Activated T-helper 1 cell treated with anti-CD3 and anti-CD28 coated beads, Interleukin-2, amount 50 U/mL, for 16 hours (primary cell): ENCODE measurements around the gene DCT.
"Not testable (repeated sequence)": the region's sequence is repeated elsewhere in the genome, so short reads cannot be mapped to it uniquely, and the experiment has no call there.

Source experiments
- DNase-seq, 2 donors: peaks; one replicate each; pipeline ENCODE4 v3.0.0-alpha.2; 2020; ENCODE audit warnings: low read depth in 1 of 2, low spot score in 1 of 2

The DCT gene

GRCh38 chr13:94479616-94480015 is at the start of gene DCT:
Gene DCT (minus strand): TSS chr13:94479682. CDS start chr13:94479255, 427 bp downstream.
- DNase-seq = no peak

GRCh38 chr13:94526956-94527355 is 47.5 kb upstream of the DCT start:
- not testable (repeated sequence) for DNase-seq

- no peak for DNase-seq
Observed at GRCh38 chr13:94525781-94526180, 46.3 kb upstream of the DCT start.

GRCh38 chr13:94524407-94524806 is 44.9 kb upstream of the DCT start:
- no peak for DNase-seq

- DNase-seq = no peak
Observed at GRCh38 chr13:94520001-94520400, 40.5 kb upstream of the DCT start.

- no peak for DNase-seq
Observed at GRCh38 chr13:94516456-94516855, 37.0 kb upstream of the DCT start.

- DNase-seq = no peak
Observed at GRCh38 chr13:94515911-94516310, 36.4 kb upstream of the DCT start.

GRCh38 chr13:94515374-94515773 is 35.9 kb upstream of the DCT start:
- no peak for DNase-seq

- no peak for DNase-seq
Observed at GRCh38 chr13:94513026-94513425, 33.5 kb upstream of the DCT start.

- DNase-seq = no peak
Observed at GRCh38 chr13:94505730-94506129, 26.2 kb upstream of the DCT start.

GRCh38 chr13:94503851-94504250 is 24.4 kb upstream of the DCT start:
- DNase-seq = no peak

- not testable (repeated sequence) for DNase-seq
Observed at GRCh38 chr13:94498831-94499230, 19.3 kb upstream of the DCT start.

GRCh38 chr13:94495806-94496205 is 16.3 kb upstream of the DCT start:
- no peak for DNase-seq

GRCh38 chr13:94494026-94494425 is 14.5 kb upstream of the DCT start:
- no peak for DNase-seq

- no peak for DNase-seq
Observed at GRCh38 chr13:94487043-94487442, 7.6 kb upstream of the DCT start.

- no peak for DNase-seq
Observed at GRCh38 chr13:94483970-94484369, 4.5 kb upstream of the DCT start.

- DNase-seq = no peak
Observed at GRCh38 chr13:94481941-94482340, 2.5 kb upstream of the DCT start.

GRCh38 chr13:94480672-94481145 is 1.2 kb upstream of the DCT start:
- DNase-seq = no peak

GRCh38 chr13:94478913-94479312 is 569 bp downstream of the DCT start:
- no peak for DNase-seq

- no peak for DNase-seq
Observed at GRCh38 chr13:94470126-94470525, 9.4 kb downstream of the DCT start.

- no peak for DNase-seq
Observed at GRCh38 chr13:94464771-94465170, 14.7 kb downstream of the DCT start.

GRCh38 chr13:94462670-94463069 is 16.8 kb downstream of the DCT start:
- no peak for DNase-seq

- no peak for DNase-seq
Observed at GRCh38 chr13:94459116-94459515, 20.4 kb downstream of the DCT start.

GRCh38 chr13:94455414-94455813 is 24.1 kb downstream of the DCT start:
- no peak for DNase-seq
